ENCODE data around the gene DLG3. TPM values are rescaled to one million over a fixed set of nuclear protein-coding genes. Genes with fewer than 3 reads are reported as not detected.

Gene DLG3
- total RNA-seq, 1 experiment from 2014 or later = 71.2 TPM

GRCh38 chrX:70445951-70446350 lies 1.3 kb downstream of the DLG3 start:
- H3K9me3 ChIP-seq (ENCODE audit: control insufficient read depth, low read depth, low read length) = peaks cover 67% of the 10 kb centered on the region
- no peak overlapping the region for H3K23ac ChIP-seq (ENCODE audit: insufficient read length, low read depth, low read length)
- H3K14ac ChIP-seq (ENCODE audit: insufficient read depth, low read length) = no peak overlapping the region
- no peaks in the 10 kb centered on the region for H3K23me2 ChIP-seq (ENCODE audit: insufficient read length, low read depth, low read length, poor library complexity, severe bottlenecking)
- no peak overlapping the region for H3K4me2 ChIP-seq (ENCODE audit: insufficient read depth, insufficient read length, low read length)
- no peak overlapping the region for H3K9ac ChIP-seq (ENCODE audit: extremely low read depth, insufficient read length, low read length)
- no peak overlapping the region for H4K91ac ChIP-seq (ENCODE audit: insufficient read length, low read depth, low read length)
- H3K4me3 Mint-ChIP-seq = peak overlapping the region in 1 of 2 experiments; percentile 64; a peak in 3 of 5 replicates
- no peak overlapping the region for H2BK20ac ChIP-seq (ENCODE audit: low read depth, low read length, poor library complexity, severe bottlenecking)
- H3K79me2 ChIP-seq (ENCODE audit: insufficient read depth, low read length) = no peaks in the 10 kb centered on the region
- TF ChIP-seq CTCF (conservative IDR thresholded peaks at IDR 0.05) = no peak
- H3K27me3 ChIP-seq (ENCODE audit: insufficient read depth, low read length) = peaks cover 2% of the 10 kb centered on the region; the same call in 1 of the 2 replicates
- no peak overlapping the region for H2AFZ ChIP-seq (ENCODE audit: low read length)
- H3K36me3 Mint-ChIP-seq (ENCODE audit: insufficient read depth in 1 of 3, low read depth in 3 of 3) = peaks cover 0 to 4% (median 4%) of the 10 kb centered on the region in 3 experiments; a peak in 1 of 7 replicates
- no peak overlapping the region for H3K18ac ChIP-seq (ENCODE audit: insufficient read length, low read depth, low read length)
- no peak overlapping the region for H3T11ph ChIP-seq (ENCODE audit: low read length)
- H4K8ac ChIP-seq (replicated peaks; ENCODE audit: insufficient read length, low read depth, low read length) = no peak overlapping the region
- H3K27ac ChIP-seq (ENCODE audit: insufficient read length, low read depth, low read length) = no peak overlapping the region
- no peak overlapping the region for H2BK12ac ChIP-seq (ENCODE audit: insufficient read length, low read depth, low read length)
- no peaks in the 10 kb centered on the region for H4K20me1 ChIP-seq (ENCODE audit: control insufficient read depth, insufficient read depth, insufficient read length)
- no CpG with 5 or more reads among the region's 9 CpGs for WGBS (ENCODE audit: extremely low coverage, insufficient read length, low lambda C conversion rate)
- H4K5ac ChIP-seq (ENCODE audit: insufficient read length, low read depth, low read length) = no peak overlapping the region
- no peaks in the 10 kb centered on the region for H3K79me1 ChIP-seq (ENCODE audit: insufficient read depth, low read depth, low read length, poor library complexity, severe bottlenecking)
- peaks cover 28% of the 10 kb centered on the region for H3K27me3 Mint-ChIP-seq (ENCODE audit: low read depth)
- peaks cover 0 to 9% of the 10 kb centered on the region in 2 experiments; a peak in 2 of 4 replicates for H3K4me1 Mint-ChIP-seq
- peaks cover 66 to 68% of the 10 kb centered on the region in 2 experiments for H3K9me3 Mint-ChIP-seq
- H3K56ac ChIP-seq (ENCODE audit: insufficient read length, low read depth, low read length) = no peak overlapping the region
- H3K27ac Mint-ChIP-seq = no peak overlapping the region
- no peak overlapping the region for H2AK5ac ChIP-seq (ENCODE audit: insufficient read length, low read length)
- no peak overlapping the region for H2BK120ac ChIP-seq (ENCODE audit: low read depth, low read length, poor library complexity, severe bottlenecking)
- no peak overlapping the region for H2BK5ac ChIP-seq (ENCODE audit: insufficient read length, low read length)
- DNase-seq = no peak
- H2BK15ac ChIP-seq (ENCODE audit: low read depth, low read length) = no peak overlapping the region
- no peaks in the 10 kb centered on the region for H3K4me1 ChIP-seq (ENCODE audit: insufficient read depth, low read length)
- H3K4ac ChIP-seq (ENCODE audit: low read depth, low read length) = no peak overlapping the region

Data from H9 (cell line).